DND-41 (cell line): ENCODE data around the gene GPC6.

Experiments used
- ATAC-seq: fragments of 200-7000 bp; cut with Tn5 transposase; 3 replicates; pipeline ENCODE4 v1.9.1; 2021; ENCODE audit warnings: low read depth; ENCODE audit not compliant: insufficient read depth
- DNase-seq: peaks from one replicate; pipeline ENCODE4 v3.0.0-alpha.2; 2020
- H2AFZ ChIP-seq: 2 replicates; pipeline ENCODE4 v1.6.0; 2012; ENCODE audit warnings: low read depth, low read length
- H3K27ac ChIP-seq: 2 replicates; pipeline ENCODE4 v1.5.1; 2012; ENCODE audit warnings: low read length, inconsistent platforms
- H3K27me3 ChIP-seq: fragments of 200-600 bp; sonication (generic); 2 replicates; pipeline ENCODE4 v1.6.0; 2012; ENCODE audit warnings: low read length, mild to moderate bottlenecking, inconsistent platforms; ENCODE audit not compliant: insufficient read depth, poor library complexity
- H3K36me3 ChIP-seq: 2 replicates; pipeline ENCODE4 v1.5.1; 2012; ENCODE audit warnings: low read length, inconsistent platforms; ENCODE audit not compliant: insufficient read depth
- H3K4me1 ChIP-seq: 2 replicates; pipeline ENCODE4 v1.5.1; 2012; ENCODE audit warnings: mild to moderate bottlenecking, low read length; ENCODE audit not compliant: insufficient read depth
- H3K4me2 ChIP-seq: 2 replicates; pipeline ENCODE4 v1.6.0; 2012; ENCODE audit warnings: mild to moderate bottlenecking, moderate library complexity, low read length, inconsistent platforms; ENCODE audit not compliant: insufficient read depth
- H3K4me3 ChIP-seq, 2 experiments: fragments of 200-600 bp in 1 of 2; shearing (Covaris generic) in 1 of 2; 2 replicates each; pipeline ENCODE4 v1.5.1; 2012 to 2016; ENCODE audit warnings: inconsistent platforms in 2 of 2, low read length in 2 of 2, mild to moderate bottlenecking in 2 of 2, low read depth in 1 of 2, moderate library complexity in 1 of 2
- H3K79me2 ChIP-seq: 2 replicates; pipeline ENCODE4 v1.6.0; 2012; ENCODE audit warnings: low read length, inconsistent platforms; ENCODE audit not compliant: insufficient read depth
- H3K9ac ChIP-seq: 2 replicates; pipeline ENCODE4 v1.6.0; 2012; ENCODE audit warnings: low read depth, mild to moderate bottlenecking, inconsistent platforms, low read length, moderate library complexity
- H3K9me3 ChIP-seq: 2 replicates; pipeline ENCODE4 v1.5.1; 2012; ENCODE audit warnings: low read length, moderate library complexity, mild to moderate bottlenecking, inconsistent platforms; ENCODE audit not compliant: insufficient read depth, severe bottlenecking
- H4K20me1 ChIP-seq: 2 replicates; pipeline ENCODE4 v1.6.0; 2012; ENCODE audit warnings: low read length; ENCODE audit not compliant: insufficient read depth
- CTCF ChIP-seq: IDR thresholded peaks from 2 replicates; pipeline ENCODE4 v1.5.1; 2012; ENCODE audit warnings: borderline replicate concordance, low read length, moderate library complexity, mild to moderate bottlenecking; ENCODE audit not compliant: poor library complexity, severe bottlenecking; ENCODE audit errors: extremely low read depth
- EZH2 ChIP-seq: IDR thresholded peaks from 3 replicates; pipeline ENCODE4 v1.6.1; 2012; ENCODE audit warnings: borderline replicate concordance, low read depth, mild to moderate bottlenecking, moderate library complexity, low read length, inconsistent platforms; ENCODE audit not compliant: severe bottlenecking

GPC6 gene

GRCh38 chr13:93244918-93245280 lies 18.3 kb downstream of the GPC6 start:
- no peak for TF ChIP-seq CTCF
- H3K27ac ChIP-seq: no peak overlapping the region

GRCh38 chr13:93246069-93246468 lies 19.5 kb downstream of the GPC6 start:
- ATAC-seq (no peak), DNase-seq (no peak)
- H2AFZ ChIP-seq: no peak overlapping the region
- TF ChIP-seq CTCF (no peak), EZH2 (no peak)
- no peak overlapping the region for H3K4me2 ChIP-seq
- no peaks in the 10 kb centered on the region for H4K20me1 ChIP-seq
- H3K27me3 ChIP-seq: no peaks in the 10 kb centered on the region
- no peaks in the 10 kb centered on the region for H3K36me3 ChIP-seq
- H3K9me3 ChIP-seq: peaks cover 4% of the 10 kb centered on the region
- H3K27ac ChIP-seq: no peak overlapping the region
- H3K4me3 ChIP-seq: no peak overlapping the region
- no peaks in the 10 kb centered on the region for H3K79me2 ChIP-seq
- no peak overlapping the region for H3K9ac ChIP-seq
- H3K4me1 ChIP-seq: no peaks in the 10 kb centered on the region

More at GRCh38 chr13:93244918-93245280, 18.3 kb downstream of the GPC6 start:
- no peak for ATAC-seq
- Histone ChIP-seq H3K4me1 (no peaks in the 10 kb centered on the region), H3K27me3 (no peaks in the 10 kb centered on the region), H3K9ac (no peak overlapping the region), H2AFZ (no peak overlapping the region), H4K20me1 (no peaks in the 10 kb centered on the region), H3K36me3 (no peaks in the 10 kb centered on the region), H3K9me3 (peaks cover 4% of the 10 kb centered on the region), H3K4me3 (no peak overlapping the region), H3K4me2 (no peak overlapping the region), H3K79me2 (no peaks in the 10 kb centered on the region)
- no peak for DNase-seq

DNA sequence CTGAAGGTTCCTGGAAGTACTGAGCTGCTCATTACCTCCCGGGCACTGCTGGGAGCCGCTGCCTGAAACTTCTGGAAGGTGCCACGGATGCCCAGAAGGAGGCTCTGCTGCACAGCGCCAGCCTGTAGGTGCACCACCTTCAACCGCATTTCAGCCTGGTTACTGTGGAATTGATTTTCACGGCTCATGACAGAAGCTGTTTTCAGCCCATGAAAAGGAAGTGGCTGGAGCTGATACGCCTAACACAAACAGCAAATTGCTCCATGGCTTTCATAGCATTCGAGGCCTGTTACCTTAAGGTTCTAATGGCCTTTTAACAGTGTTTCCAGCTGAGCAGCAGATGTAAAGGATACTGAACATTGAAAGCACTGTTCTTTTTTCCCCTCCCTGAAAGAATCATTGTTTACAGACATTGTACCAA lies 22.0 kb downstream of the GPC6 start:
- Histone ChIP-seq H3K27ac (no peak overlapping the region), H3K36me3 (no peaks in the 10 kb centered on the region), H3K4me2 (no peak overlapping the region), H2AFZ (no peak overlapping the region), H3K9ac (no peak overlapping the region), H3K9me3 (no peaks in the 10 kb centered on the region), H3K4me1 (no peaks in the 10 kb centered on the region), H3K79me2 (no peaks in the 10 kb centered on the region), H3K27me3 (no peaks in the 10 kb centered on the region), H4K20me1 (no peaks in the 10 kb centered on the region), H3K4me3 (no peak overlapping the region)
- TF ChIP-seq CTCF (no peak), EZH2 (no peak)
- DNase-seq: no peak
- ATAC-seq: no peak
